Gastroesophageal sphincter (tissue), 4 donors: ENCODE data around the gene ZNF343. TPM values are rescaled to one million over a fixed set of nuclear protein-coding genes. Genes with fewer than 3 reads are reported as not detected.

ENCODE experiments used
- ATAC-seq: fragments of 150-250 bp; one replicate; pipeline ENCODE4 v1.9.1; 2016; ENCODE audit warnings: mild to moderate bottlenecking, moderate library complexity
- H3K27ac ChIP-seq, 4 donors: fragments of 200-600 bp; sonication (generic) in 3 of 4; 1 replicate in 3 of 4; 2 replicates in 1 of 4; pipeline ENCODE4 v1.5.1; 2016 to 2019
- H3K27me3 ChIP-seq: fragments of 200-600 bp; sonication (generic); one replicate; pipeline ENCODE4 v1.5.1; 2019
- H3K36me3 ChIP-seq, 2 donors: fragments of 200-600 bp; sonication (generic); one replicate each; pipeline ENCODE4 v1.5.1; 2019; ENCODE audit warnings: control low read depth in 1 of 2
- H3K4me1 ChIP-seq, 3 donors: fragments of 200-600 bp; sonication (generic); 1 replicate in 2 of 3; 2 replicates in 1 of 3; pipeline ENCODE4 v1.5.1; 2016 to 2019; ENCODE audit warnings: control low read depth in 2 of 3
- H3K4me3 ChIP-seq, 2 donors: fragments of 200-600 bp; sonication (generic); one replicate each; pipeline ENCODE4 v1.5.1; 2019; ENCODE audit warnings: mild to moderate bottlenecking in 1 of 2, moderate library complexity in 1 of 2
- H3K9me3 ChIP-seq, 3 donors: fragments of 200-600 bp; sonication (generic); one replicate each; pipeline ENCODE4 v1.5.1; 2017 to 2019; ENCODE audit warnings: control low read depth in 2 of 3
- EP300 ChIP-seq: sonication (generic); formaldehyde crosslinking; IDR thresholded peaks from one replicate; pipeline ENCODE4 v1.6.1; 2017; ENCODE audit warnings: antibody characterized with exemption, mild to moderate bottlenecking
- POLR2A ChIP-seq, 2 donors: fragments of 450-650 bp; IDR thresholded peaks; one replicate each; pipeline ENCODE4 v1.6.1; 2017; ENCODE audit warnings: antibody characterized with exemption in 2 of 2, mild to moderate bottlenecking in 2 of 2, moderate library complexity in 1 of 2
- POLR2AphosphoS5 ChIP-seq: sonication (generic); formaldehyde crosslinking; IDR thresholded peaks from one replicate; pipeline ENCODE4 v1.6.1; 2017; ENCODE audit warnings: antibody characterized with exemption
- WGBS, 2 donors: methylation state at CpG; one replicate each; pipeline ENCODE4 v1.1.5; 2018; ENCODE audit warnings: low coverage in 1 of 2; 5-methylcytosine and 5-hydroxymethylcytosine counted together
- total RNA-seq, 4 donors: library from RNA; depleted of rRNA; stranded (reverse); fragments of >200 nt; gene quantifications; one replicate each; pipeline ENCODE4 v1.1.0, GENCODE V29; 2016
- TF ChIP-seq, protein P1 (sequence below), 4 experiments: fragments of 200-600 bp in 2 of 4; fragments of 450-650 bp in 2 of 4; sonication (generic) in 1 of 4; IDR thresholded peaks; one replicate each; pipeline ENCODE4 v1.5.1; 2017 to 2019; ENCODE audit warnings: antibody characterized with exemption in 4 of 4, mild to moderate bottlenecking in 2 of 4, moderate library complexity in 2 of 4

ZNF343 gene
- total RNA-seq, 4 donors from 2014 or later = 10.3 to 16.8 (median 12.5) TPM

DNA sequence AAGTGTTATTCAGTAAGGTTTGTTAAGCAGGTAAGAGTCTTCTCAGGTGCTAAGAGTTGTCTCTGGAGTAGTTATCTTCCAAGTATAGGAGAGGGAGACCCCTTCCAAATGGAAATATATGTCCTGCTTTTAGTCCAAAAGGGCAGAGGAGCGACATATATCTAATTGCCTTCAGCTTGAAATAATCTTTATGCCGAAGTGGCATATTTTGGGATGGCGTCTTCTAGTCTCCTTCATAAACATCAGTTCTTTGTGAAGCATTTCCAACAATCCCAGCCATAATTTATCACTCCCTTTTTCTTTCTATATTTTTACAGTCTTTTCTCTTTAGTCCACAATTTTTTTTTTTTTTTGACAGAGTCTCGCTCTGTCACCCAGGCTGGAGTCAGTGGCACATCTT is 33.6 kb upstream of the ZNF343 start:
- WGBS, 2 donors = 77 to 83% methylated on average over 3 to 4 of the region's 4 CpGs
- no peak overlapping the region for H3K4me3 ChIP-seq
- H3K4me1 ChIP-seq = no peaks in the 10 kb centered on the region
- no peaks in the 10 kb centered on the region for H3K36me3 ChIP-seq
- no peak overlapping the region for H3K27ac ChIP-seq
- peaks cover 38% of the 10 kb centered on the region for H3K27me3 ChIP-seq
- no peaks in the 10 kb centered on the region for H3K9me3 ChIP-seq
- TF ChIP-seq POLR2AphosphoS5 (no peak), EP300 (no peak), POLR2A (IDR thresholded peaks at IDR 0.05) (no peak)
- TF ChIP-seq, protein P1, sequence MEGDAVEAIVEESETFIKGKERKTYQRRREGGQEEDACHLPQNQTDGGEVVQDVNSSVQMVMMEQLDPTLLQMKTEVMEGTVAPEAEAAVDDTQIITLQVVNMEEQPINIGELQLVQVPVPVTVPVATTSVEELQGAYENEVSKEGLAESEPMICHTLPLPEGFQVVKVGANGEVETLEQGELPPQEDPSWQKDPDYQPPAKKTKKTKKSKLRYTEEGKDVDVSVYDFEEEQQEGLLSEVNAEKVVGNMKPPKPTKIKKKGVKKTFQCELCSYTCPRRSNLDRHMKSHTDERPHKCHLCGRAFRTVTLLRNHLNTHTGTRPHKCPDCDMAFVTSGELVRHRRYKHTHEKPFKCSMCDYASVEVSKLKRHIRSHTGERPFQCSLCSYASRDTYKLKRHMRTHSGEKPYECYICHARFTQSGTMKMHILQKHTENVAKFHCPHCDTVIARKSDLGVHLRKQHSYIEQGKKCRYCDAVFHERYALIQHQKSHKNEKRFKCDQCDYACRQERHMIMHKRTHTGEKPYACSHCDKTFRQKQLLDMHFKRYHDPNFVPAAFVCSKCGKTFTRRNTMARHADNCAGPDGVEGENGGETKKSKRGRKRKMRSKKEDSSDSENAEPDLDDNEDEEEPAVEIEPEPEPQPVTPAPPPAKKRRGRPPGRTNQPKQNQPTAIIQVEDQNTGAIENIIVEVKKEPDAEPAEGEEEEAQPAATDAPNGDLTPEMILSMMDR (IDR thresholded peaks at IDR 0.05) = no peak
- ATAC-seq = no peak

DNA sequence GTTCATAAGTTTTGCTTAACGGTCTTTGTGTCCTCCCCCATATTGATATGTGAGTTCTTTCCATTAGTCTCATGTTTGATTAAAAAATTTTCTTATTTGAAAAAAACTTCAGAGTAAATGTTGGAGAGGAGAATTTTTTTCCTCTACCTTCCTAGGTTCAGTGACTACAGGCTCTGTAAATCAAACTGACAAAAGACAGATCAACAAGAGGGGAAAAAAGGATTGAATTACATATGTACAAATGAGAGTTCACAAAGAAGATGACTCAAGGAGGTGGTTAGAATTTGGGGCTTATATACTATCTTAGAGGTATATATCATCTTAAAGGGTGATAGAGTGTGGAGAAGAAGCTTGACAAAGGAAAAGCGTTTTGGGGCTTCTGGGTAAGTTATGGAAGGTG is 33.2 kb upstream of the ZNF343 start:
- no peak overlapping the region for H3K4me3 ChIP-seq
- no peaks in the 10 kb centered on the region for H3K4me1 ChIP-seq
- no peaks in the 10 kb centered on the region for H3K9me3 ChIP-seq
- TF ChIP-seq POLR2A (IDR thresholded peaks at IDR 0.05) (no peak), POLR2AphosphoS5 (no peak), EP300 (no peak)
- TF ChIP-seq, protein P1 (IDR thresholded peaks at IDR 0.05) = no peak
- H3K27ac ChIP-seq = no peak overlapping the region
- peaks cover 43% of the 10 kb centered on the region for H3K27me3 ChIP-seq
- 75 to 85% methylated on average over 2 of the region's 2 CpGs for WGBS, 2 donors
- no peak for ATAC-seq
- no peaks in the 10 kb centered on the region for H3K36me3 ChIP-seq

DNA sequence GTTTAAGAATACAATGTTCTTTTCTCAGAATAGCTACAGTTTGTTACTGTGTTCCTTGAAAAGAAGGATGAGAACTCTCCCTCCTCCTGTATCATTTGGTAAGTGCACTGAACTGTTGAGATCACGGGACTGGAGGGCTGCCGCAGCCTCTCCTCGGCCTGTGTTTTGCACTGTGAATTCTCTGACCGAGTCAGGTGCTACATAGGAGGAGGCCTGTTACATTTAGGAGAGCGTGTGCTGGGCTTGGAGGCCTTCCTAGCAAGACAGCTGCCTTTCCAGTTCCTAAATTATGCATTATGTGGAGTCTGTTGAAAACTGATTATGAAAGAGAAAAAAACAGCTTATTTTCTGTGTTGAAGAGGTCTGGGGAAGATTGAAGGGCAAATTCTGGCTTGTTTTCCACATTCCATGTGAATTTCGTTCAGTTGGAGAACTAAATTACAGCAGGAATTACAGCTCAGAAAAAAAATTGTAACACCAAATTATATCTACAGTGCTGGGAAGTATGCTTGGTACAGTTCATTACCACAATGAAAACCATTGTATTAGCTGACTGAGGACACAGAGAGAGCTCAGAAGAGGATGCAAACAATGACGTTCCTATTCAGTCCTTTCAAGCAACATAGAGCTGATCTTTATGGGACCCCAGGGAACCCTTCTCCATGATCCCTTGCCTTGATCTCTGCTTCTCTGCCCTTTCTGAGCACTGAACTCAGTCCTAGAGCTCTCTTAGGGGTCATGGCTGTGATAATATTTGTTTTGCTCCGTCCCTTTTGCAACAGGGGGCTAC is 30.4 kb upstream of the ZNF343 start:
- peaks cover 62% of the 10 kb centered on the region for H3K27me3 ChIP-seq
- ATAC-seq = no peak
- no peak overlapping the region for H3K4me3 ChIP-seq
- no peak overlapping the region for H3K27ac ChIP-seq
- H3K36me3 ChIP-seq = no peaks in the 10 kb centered on the region
- H3K4me1 ChIP-seq = no peaks in the 10 kb centered on the region
- H3K9me3 ChIP-seq = no peaks in the 10 kb centered on the region
- TF ChIP-seq POLR2A (IDR thresholded peaks at IDR 0.05) (no peak), EP300 (no peak), POLR2AphosphoS5 (no peak)
- TF ChIP-seq, protein P1 (IDR thresholded peaks at IDR 0.05) = no peak
- WGBS, 2 donors = 39 to 40% methylated on average over 5 to 8 of the region's 8 CpGs

DNA sequence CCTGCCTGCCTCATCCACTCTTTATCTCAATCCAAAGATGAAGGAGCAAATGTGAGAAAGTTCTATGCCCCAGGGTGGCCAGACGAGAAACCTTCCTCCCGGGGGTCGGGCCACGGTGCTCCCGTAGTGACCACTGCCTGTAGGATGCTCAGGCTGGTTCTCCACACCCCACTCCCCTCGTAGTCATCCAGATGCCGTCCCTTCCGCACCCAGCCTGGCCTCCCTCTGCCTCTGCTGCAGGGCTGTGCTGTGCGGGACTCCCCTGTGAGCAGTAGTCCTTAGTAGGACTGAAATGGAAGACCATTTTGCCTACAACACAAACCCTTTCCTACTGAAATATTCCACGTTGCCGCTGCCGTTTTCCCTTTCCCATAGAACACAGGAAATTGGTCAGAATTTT is 29.6 kb upstream of the ZNF343 start:
- Histone ChIP-seq H3K27me3 (peaks cover 70% of the 10 kb centered on the region), H3K36me3 (no peaks in the 10 kb centered on the region), H3K9me3 (no peaks in the 10 kb centered on the region), H3K27ac (no peak overlapping the region), H3K4me1 (no peaks in the 10 kb centered on the region), H3K4me3 (no peak overlapping the region)
- TF ChIP-seq POLR2AphosphoS5 (no peak), POLR2A (IDR thresholded peaks at IDR 0.05) (no peak), EP300 (no peak)
- TF ChIP-seq, protein P1 (IDR thresholded peaks at IDR 0.05) = no peak
- WGBS, 2 donors = 57 to 63% methylated on average over 3 to 12 of the region's 12 CpGs
- no peak for ATAC-seq

DNA sequence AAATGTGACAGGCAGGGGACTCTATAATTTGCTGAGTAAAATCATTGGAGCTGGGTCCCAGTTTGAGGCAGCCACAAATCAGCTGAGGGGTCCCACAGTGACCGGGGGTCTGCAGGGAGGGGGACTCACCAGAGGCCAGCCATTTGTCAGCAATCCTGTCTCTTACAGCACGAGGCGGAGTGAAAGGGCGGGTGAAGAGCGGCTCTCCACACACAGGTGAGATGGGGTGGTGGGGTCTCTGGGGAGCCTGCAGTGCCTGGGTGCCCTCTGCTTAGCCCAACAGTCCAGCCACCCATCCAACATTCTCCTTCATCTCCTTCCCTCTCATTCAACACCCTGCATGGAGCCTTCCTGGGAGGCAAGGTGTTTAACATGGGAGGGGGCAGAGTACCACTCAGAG is 28.4 kb upstream of the ZNF343 start:
- Histone ChIP-seq H3K4me1 (no peaks in the 10 kb centered on the region), H3K9me3 (no peaks in the 10 kb centered on the region), H3K27ac (no peak overlapping the region), H3K36me3 (no peaks in the 10 kb centered on the region), H3K27me3 (peaks cover 74% of the 10 kb centered on the region), H3K4me3 (no peak overlapping the region)
- WGBS, 2 donors = 62 to 100% methylated on average over 1 to 4 of the region's 5 CpGs
- ATAC-seq = no peak
- TF ChIP-seq POLR2AphosphoS5 = no peak
- no peak for TF ChIP-seq EP300
- TF ChIP-seq POLR2A (IDR thresholded peaks at IDR 0.05) = no peak
- TF ChIP-seq, protein P1 (IDR thresholded peaks at IDR 0.05) = no peak
